Retinal pigment epithelial cell (primary cell): Measurements from ENCODE around the gene THSD8.

Experiments used
- DNase-seq: peaks from one replicate; pipeline ENCODE4 v3.0.0-alpha.2; 2010; ENCODE audit warnings: low read depth
- H3K4me3 ChIP-seq: 2 replicates; pipeline ENCODE4 v1.5.1; 2011; ENCODE audit warnings: mild to moderate bottlenecking, low read length, control low read depth, moderate library complexity
- TF ChIP-seq, protein P1 (sequence below): conservative IDR thresholded peaks from 2 replicates; pipeline ENCODE4 v1.5.1; 2011; ENCODE audit warnings: low read depth, low read length, control low read depth, inconsistent platforms

The THSD8 gene

DNA sequence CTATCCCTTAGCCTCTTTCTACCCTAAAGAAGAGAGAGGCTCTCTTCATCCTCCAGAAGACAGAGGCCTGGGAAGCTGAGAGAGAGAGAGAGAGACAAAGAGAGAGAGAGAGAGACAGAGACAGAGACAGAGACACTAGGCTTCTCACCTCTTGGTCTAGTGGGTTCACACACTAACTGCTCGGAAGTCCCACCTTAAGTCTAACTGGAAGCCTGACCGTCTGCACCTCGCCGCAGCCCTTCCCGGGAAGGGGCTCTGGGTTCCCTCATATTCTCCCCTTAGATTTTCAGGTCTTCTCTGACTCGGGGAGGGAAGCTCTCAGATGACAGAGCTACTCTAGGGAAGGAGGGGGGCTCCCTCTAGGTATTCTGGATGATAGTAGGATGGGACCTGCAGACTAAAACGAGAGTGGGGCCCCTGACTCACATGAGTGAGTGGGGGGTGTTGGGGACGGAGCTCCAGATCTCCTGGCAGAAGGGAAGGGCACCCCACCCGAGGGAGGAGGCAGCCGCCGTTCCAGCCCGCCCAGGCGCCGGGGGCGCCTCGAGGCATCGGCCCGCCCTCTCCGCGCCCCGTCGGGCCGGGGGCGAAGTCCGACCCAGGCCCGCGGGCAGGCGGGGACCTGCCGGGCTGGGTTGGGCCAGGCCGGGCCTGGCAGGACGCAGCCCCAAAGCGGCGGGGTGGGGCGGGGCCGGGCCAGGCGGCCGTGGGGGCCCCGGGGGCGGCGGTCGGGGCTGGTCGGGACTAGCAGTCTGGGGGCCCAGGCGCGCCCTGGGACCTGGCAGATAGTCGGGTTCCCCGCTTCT lies 12.6 kb upstream of the THSD8 start:
- peak overlapping the region; percentile 38 for H3K4me3 ChIP-seq
- TF ChIP-seq, protein P1, sequence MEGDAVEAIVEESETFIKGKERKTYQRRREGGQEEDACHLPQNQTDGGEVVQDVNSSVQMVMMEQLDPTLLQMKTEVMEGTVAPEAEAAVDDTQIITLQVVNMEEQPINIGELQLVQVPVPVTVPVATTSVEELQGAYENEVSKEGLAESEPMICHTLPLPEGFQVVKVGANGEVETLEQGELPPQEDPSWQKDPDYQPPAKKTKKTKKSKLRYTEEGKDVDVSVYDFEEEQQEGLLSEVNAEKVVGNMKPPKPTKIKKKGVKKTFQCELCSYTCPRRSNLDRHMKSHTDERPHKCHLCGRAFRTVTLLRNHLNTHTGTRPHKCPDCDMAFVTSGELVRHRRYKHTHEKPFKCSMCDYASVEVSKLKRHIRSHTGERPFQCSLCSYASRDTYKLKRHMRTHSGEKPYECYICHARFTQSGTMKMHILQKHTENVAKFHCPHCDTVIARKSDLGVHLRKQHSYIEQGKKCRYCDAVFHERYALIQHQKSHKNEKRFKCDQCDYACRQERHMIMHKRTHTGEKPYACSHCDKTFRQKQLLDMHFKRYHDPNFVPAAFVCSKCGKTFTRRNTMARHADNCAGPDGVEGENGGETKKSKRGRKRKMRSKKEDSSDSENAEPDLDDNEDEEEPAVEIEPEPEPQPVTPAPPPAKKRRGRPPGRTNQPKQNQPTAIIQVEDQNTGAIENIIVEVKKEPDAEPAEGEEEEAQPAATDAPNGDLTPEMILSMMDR = no peak
- no peak for DNase-seq

DNA sequence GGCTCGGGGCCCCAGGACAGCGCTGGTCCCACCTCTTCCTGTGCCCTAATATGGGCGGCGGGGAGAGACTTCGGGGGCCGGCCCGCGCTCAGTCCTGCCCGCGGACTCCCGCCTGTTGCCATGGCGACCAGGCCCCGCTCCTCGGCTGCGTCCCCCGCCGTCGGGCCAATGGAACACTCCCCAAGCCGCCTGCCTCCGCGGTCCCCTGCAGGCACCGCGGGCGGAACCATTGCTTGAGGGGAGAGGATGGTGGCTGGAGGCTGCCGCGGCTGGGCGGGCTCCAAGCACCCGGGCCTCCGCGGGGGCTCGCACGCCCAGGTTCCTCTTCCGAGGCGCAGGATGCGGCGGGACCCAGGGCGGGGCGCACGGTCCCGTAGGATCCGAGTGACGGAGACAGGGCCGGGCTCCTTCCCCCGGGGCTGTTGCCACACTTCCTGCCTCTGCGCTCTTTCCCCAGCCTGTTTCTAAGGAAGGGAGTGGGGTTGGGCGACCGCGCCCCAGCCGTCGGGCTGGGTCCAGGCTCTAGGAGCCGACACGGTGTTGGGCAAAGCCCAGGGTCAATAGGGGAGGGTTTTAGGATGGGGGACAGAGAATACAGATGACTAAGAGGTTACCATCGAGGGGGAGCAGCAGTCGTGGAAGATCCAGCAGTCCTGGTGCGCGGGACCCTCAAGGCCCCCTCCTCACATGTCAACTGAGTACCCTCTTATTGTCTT lies 11.8 kb upstream of the THSD8 start:
- peak; percentile 77 for DNase-seq
- H3K4me3 ChIP-seq = peak overlapping the region; percentile 38
- TF ChIP-seq, protein P1 = no peak

DNA sequence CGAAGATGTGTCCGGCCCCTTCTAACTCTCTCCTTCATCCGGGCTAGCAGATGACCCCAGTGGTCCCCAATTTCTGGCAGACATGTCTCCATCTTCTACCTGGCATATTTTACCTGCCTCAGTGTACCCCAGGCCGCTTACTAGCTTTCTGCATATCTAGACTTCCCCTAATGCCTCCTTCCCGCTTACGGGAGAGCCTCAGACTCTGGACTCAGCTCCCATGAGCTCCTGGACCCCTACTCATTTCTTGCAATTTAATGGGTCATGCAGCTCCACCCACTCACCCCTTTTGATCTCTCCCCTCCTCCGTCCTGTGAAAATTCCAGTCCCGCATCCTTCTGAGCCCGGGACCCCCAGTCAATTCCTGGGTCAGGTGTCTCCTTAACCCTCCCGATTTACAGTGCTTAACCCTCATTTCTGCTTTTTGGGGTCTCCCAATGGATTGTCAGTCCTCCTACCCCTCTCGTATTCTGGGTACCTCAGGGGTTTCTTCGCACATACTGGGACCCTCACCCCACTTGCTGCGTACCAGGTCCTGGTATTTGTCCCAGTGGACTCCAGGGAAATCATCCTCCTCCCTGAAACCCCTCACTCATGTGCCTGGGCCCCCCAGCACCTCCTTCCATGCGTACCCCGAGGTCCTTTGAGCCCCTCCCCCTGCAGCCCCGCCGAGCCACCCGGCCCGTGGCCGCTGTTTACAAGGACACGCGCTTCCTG lies 11.1 kb upstream of the THSD8 start:
- DNase-seq = no peak
- TF ChIP-seq, protein P1 = no peak
- peak overlapping the region; percentile 76 for H3K4me3 ChIP-seq

DNA sequence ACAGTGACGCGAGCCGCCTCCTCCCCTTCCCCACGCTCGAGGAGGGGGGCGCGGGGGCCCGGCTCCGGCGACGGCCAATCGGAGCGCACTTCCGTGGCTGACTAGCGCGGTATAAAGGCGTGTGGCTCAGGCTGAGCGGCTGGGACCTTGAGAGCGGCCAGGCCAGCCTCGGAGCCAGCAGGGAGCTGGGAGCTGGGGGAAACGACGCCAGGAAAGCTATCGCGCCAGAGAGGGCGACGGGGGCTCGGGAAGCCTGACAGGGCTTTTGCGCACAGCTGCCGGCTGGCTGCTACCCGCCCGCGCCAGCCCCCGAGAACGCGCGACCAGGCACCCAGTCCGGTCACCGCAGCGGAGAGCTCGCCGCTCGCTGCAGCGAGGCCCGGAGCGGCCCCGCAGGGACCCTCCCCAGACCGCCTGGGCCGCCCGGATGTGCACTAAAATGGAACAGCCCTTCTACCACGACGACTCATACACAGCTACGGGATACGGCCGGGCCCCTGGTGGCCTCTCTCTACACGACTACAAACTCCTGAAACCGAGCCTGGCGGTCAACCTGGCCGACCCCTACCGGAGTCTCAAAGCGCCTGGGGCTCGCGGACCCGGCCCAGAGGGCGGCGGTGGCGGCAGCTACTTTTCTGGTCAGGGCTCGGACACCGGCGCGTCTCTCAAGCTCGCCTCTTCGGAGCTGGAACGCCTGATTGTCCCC lies 10.4 kb upstream of the THSD8 start, which contains the start of gene JUNB:
Gene JUNB, plus strand, starts transcription at position 142 of the 706 bp plus-strand sequence. Its CDS starts 286 bp downstream, at position 428.
- peak; percentile 81 for DNase-seq
- TF ChIP-seq, protein P1 = no peak
- H3K4me3 ChIP-seq = peak within 1 kb of the TSS; percentile 76

DNA sequence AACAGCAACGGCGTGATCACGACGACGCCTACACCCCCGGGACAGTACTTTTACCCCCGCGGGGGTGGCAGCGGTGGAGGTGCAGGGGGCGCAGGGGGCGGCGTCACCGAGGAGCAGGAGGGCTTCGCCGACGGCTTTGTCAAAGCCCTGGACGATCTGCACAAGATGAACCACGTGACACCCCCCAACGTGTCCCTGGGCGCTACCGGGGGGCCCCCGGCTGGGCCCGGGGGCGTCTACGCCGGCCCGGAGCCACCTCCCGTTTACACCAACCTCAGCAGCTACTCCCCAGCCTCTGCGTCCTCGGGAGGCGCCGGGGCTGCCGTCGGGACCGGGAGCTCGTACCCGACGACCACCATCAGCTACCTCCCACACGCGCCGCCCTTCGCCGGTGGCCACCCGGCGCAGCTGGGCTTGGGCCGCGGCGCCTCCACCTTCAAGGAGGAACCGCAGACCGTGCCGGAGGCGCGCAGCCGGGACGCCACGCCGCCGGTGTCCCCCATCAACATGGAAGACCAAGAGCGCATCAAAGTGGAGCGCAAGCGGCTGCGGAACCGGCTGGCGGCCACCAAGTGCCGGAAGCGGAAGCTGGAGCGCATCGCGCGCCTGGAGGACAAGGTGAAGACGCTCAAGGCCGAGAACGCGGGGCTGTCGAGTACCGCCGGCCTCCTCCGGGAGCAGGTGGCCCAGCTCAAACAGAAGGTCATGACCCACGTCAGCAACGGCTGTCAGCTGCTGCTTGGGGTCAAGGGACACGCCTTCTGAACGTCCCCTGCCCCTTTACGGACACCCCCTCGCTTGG lies 9.6 kb upstream of the THSD8 start:
- H3K4me3 ChIP-seq = peak overlapping the region; percentile 76
- DNase-seq = no peak
- TF ChIP-seq, protein P1 = no peak

DNA sequence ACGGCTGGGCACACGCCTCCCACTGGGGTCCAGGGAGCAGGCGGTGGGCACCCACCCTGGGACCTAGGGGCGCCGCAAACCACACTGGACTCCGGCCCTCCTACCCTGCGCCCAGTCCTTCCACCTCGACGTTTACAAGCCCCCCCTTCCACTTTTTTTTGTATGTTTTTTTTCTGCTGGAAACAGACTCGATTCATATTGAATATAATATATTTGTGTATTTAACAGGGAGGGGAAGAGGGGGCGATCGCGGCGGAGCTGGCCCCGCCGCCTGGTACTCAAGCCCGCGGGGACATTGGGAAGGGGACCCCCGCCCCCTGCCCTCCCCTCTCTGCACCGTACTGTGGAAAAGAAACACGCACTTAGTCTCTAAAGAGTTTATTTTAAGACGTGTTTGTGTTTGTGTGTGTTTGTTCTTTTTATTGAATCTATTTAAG lies 9.0 kb upstream of the THSD8 start:
- no peak for DNase-seq
- peak overlapping the region; percentile 76 for H3K4me3 ChIP-seq

More for the DNA sequence above, 9.0 kb upstream of the THSD8 start:
- TF ChIP-seq, protein P1 = no peak
